Stimulated activated CD8-positive, alpha-beta memory T cell treated with anti-CD3 and anti-CD28 coated beads, Interleukin-7, amount 100 ng/mL, for 4 hours (primary cell): ENCODE data around the gene ACAD9.
"Not testable (repeated sequence)": the region's sequence is repeated elsewhere in the genome, so short reads cannot be mapped to it uniquely, and the experiment has no call there.

Source experiments
- DNase-seq, 2 donors: peaks; one replicate each; pipeline ENCODE4 v3.0.0-alpha.2; 2020; ENCODE audit warnings: low read depth in 2 of 2

ACAD9 gene

DNA sequence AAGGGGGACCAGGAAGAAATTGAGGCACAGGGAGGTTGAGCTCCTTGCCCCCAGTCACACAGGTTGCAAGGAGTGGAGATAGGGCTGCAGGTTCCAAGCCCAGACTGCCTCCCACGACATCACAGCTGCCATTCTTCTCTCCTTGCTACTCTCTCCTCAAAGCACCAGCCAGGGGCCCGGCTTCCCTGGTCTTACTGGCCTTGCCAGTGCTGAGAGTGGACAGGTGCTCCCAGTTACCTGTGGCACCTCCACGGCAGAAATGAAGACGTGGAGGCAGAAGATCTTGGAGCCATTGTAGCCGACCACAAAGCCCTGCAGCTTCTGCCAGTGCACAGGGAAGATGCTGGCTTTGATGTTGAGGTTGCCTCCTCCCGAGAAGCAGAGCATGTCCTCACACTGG, 17.9 kb upstream of the ACAD9 start:
- no peak for DNase-seq

DNA sequence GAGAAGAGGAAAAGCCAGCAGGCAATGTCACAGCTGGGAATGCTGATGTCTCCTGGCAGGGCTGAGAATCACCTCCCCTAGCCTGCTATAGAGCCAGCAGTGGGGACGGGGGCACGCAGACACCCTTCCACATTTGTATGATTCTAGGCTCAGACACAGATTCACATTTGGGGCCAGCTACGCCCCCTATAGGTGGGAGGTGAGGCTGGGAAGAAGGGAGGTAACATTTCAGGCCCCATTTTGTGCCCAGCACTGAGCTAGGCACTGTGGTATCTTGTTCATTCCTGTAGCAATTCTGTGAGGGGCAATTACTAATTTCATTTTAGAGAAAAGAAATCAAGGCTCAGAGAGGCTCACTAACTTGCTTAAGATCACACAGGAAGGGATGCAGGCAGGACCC, 15.9 kb upstream of the ACAD9 start:
- no peak for DNase-seq

DNA sequence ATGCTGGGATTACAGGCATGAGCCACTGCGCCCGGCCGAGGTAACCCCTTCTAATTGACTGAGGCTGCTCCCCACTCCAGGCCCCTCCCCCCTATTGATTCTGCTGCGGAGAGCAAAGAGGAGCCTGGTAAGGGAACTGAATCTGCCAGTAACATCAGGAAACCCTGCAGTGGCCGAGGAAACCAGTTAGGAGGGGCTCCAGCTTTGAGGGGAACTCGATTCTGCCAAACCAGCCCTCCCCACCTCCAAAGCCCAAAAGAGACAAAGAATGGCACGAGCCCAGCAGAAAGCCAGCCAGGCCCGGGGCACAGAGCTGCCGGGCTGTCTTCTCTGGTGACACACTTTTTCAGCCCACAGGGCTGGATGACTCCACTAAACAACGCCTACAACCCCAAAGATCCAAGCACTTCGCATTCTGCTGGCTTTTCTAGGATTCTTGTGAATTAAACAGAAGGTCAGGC, 15.0 kb upstream of the ACAD9 start:
- no peak for DNase-seq

DNA sequence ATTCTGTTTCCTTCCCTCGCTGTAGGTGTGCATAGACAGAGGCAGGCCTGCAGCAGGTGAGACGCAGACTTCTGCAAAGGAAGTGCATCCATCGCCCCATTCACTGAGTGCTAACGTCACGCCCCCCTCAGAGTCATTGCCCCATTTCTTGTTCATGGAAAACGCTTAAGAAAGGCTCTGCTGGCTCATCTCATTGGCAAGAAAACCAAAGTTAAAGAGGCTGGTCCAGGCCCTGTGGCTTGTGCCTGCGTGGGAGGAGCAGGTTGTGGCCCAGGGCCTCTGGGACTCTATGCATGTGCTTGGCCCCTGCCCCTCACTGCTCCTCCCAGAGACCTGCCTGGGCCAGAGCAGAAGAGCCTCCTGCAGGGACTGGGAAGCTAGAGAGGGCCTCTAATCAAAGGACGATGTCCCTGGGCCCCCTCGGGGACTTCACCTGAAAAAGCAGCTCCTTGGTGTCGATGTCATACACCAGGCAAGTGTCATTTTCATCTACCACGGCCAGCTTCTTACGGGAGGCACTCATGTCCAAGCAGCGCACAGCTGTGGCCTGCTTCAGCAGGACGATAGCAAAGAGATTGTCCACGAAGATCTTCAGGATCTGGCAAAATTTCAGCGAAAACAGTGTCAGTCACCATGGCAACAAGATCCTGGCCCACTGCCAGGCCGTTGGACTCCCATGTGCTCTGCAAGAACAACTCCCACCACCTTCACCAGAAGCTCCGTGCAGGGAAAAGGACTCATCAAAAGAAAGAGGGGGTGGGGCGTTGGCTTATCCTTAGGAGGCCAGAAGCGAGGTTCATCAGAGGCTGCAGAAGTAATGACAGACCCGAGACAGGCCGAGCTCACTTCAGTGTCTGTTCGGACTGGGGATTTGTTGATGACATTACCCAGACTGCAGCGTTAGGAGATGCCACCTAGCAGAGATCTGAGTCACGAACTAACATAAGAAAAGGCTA, 14.3 kb upstream of the ACAD9 start:
- DNase-seq: not testable (repeated sequence)

DNA sequence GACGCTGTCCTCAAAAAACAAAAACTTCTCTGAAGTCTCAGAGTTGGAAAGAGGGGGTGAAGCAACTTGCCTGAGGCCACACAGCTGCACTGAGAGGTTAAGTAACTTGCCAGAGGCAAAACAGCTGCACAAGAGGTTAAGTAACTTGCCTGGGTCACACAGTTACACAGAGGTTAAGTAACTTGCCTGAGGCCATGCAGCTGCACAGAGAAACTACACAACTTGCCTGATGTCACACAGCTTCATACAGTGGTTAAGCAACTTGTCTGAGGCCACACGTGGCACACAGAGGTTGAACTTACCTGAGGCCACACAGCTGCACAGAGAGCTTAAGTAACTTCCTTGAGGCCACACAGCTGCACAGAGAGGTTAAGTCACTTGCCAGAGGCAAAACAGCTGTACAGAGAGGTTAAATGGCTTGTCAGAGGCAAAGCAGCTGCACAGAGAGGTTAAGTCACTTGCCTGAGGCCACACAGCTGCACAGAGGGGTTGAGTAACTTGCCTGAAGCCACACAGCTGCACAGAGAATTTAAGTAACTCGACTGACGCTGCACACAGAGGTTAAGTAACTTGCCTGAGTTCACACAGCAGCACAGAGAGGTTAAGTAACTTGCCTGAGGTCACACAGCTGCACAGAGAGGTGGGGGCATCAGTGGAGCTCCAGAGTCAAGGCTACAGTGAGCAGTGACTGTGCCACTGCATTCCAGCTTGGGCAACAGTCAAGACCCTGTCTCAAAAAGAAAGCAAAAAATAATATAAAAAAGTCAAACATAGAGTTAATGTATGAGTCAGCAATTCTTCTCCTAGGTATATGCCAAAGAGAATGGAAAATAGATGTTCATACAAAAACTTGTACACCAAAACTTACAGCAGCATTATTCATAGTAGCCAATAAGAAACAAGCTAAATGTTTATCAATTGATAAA, 12.0 kb upstream of the ACAD9 start:
- no peak for DNase-seq

DNA sequence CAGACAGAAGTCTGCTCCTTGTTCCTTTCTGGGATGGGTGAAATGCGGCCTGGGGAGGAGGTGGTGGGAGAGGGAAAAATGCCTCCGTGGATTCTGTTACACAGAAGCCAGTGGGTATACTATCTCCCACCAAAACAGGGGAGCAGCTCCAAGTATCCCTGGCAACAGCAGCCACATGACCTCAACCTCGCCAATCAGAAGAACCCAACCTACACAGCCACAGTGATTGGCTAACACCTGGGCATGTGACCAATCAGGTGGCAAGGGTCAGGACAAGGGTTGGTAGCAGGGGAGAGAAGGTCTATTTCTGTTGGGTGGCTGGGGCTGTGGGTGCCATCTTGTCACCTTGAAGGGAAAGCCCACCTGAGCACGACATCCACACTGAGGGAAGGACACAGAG, 9.1 kb upstream of the ACAD9 start:
- no peak for DNase-seq

DNA sequence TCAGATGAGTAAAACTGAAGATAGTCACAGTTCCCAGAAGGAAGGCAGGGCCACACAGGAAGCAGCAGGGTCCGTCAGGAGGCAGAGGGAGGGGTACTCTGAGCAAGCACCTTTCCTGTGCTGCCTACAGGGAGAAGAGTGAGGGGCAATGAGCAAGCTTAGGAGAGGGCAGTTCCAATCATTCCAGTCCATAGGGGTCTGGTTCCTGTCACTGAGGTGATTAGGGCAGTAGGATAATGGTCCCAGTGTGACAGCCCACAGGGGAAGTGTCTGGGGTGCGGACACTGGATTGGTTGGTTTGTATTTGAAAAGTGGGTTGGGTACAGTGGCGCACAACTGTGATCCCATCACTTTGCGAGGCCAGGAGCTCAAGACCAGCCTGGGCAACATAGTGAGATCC, 7.1 kb upstream of the ACAD9 start:
- no peak for DNase-seq

DNA sequence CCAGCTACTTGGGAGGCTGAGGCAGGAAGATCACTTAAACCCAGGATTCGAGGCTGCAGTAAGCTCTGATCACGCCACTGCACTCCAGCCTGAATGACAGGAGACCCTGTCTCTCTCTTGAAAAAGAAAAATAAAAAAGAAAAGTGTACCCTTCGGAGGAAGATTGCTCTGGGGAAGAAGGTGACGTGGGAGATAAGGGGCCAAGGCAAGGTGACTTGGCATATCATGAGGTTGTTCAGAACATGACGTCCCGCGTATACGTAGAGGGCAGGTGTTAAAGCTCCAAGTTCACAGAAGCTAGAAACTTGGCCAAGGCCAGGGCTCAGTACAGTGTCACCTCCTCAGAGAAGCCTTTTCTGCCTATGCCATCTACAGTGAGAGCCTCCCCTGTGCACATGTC, 6.7 kb upstream of the ACAD9 start:
- DNase-seq: no peak

DNA sequence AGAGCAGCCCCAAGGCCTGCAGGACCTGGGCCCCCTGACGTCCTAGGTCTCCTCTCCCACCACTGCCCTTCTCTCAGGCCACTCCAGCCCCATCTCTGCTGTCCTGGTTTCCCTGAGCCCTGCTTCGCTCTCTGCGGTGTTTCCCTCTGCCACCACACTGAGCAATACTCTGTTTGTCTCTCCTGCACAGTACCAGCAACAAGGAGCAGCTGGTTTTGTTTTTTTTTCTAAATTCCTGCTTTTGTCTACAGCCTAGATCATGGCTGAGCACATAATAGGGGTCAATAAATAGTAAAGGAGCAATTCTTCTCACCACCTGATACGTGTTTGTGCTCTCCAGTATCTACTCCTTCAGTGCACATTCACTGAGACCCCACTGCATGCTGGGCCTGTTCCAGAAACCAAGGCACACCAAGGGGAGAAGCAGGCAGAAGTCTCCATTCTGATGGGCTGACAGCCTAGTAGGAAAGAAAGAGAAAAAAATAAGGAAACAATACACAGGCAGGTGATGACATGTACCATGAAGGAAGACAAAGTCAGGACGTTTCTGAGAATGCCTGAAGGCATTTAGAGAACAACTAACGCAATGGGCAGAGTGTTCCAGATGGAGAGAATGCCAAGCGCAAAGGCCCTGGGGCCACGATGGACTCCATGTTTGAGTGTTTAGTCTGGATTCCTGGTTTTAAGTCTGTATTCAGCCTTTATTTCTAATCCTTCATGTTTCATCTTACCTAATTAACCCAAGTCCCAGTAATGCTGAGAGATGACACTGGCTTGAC, 6.0 kb upstream of the ACAD9 start:
- no peak for DNase-seq

DNA sequence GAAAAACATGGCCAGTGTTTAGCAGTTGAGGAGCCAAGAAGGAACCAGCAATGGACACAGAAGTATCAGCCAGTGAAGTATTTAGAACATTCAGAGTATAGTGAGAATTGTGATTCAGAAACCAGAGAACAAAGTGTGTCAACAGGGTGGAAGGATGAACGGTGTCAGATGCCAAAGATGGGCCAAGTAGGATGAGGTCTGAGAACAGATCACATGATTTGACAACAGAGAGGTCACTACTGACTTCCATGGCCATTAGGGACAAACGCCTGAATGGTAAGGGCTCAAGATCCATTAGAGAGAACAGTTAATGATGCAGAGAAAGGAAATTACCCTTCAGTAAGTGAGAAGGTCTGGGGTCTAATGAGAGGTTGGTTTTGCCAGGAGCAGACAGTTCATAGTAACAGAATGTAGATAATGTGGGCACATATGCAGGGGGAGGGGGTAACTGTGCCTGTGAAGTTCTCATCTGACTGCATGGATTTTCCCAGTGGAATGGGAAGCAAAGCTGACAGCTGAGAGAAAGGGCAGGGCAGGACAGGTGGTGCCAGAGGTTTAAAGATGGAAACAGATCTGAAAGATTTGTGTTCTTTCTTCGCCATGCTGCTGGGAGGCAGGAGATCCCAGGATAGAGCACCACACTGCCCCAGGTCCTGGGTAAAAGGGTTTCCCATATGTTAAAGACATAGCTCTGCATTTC, 4.8 kb upstream of the ACAD9 start:
- no peak for DNase-seq

DNA sequence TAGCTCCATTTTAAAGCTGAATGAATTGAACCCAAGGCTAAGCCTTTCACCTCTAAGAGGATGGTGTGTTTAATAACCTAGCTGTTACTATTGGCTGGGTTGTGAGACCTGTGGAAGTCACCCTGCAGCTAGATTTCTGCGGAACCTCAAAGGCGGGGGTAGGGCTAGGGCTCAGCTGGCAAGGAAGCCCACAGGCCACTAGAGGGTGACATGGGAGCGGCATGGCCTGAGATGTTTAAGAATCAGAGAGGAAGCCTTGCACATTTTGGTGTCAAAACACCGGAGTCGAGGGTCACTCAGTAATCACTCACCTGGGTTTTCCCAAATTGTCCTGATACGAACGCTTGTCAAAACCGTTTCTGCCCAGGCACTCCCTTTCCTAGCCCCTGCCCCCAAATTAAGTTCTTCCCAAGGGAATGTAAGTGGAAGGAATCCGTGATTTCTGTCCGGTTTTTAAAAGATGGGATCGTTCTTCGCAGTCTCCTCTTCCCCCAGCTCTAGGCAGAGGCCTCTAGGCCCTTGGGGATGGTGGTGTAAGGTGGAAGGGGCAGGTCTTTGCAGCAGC, 3.8 kb upstream of the ACAD9 start:
- DNase-seq: peak; percentile 39 to 50

DNA sequence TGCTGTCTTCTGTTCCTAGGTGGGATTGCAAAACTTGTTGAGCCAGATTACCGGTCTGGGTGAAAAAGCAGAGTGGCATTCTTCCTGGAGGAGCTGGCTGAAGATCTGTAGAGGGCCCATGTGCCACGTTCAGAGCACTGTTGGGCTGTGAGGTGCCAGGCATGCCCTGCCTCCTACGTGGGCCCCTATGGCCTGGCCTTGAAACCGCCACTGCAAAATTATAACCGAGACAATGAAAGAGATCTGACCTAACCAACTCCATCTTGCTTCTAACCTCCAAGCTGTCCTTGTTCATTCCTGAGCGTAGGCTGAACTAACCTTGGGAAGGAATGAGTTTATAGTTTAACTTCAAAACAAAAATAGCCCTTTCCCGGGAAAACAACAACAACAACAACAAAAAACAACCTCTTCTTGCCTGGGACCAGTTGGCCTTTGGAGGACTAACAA, 1.4 kb upstream of the ACAD9 start:
- no peak for DNase-seq

DNA sequence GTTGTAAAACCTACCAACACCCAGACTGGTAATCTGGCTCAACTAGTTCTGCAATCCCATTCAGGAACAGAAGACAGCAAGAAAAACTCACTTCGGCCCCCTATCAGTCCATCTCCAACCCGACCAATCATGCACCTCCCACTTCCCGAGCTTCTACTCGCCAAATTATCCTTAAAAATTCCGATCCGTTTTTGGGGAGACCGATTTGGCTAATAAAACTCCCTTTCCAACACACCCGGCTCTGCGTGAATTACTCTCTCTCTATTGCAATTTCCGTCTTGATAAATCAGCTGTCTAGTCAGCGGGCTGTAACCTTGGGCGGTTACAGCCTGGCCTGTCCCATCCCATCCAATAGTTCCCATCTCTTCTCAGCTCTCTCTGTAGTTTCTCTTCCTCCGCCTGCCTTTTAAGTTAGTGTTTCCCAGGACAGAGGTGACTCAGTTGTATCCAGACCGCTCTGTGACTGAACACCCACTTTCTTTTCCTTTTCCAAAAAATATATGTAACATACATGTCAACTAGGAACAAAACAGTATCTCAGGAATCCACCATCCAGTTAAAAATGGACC, 780 bp upstream of the ACAD9 start:
- no peak for DNase-seq

DNA sequence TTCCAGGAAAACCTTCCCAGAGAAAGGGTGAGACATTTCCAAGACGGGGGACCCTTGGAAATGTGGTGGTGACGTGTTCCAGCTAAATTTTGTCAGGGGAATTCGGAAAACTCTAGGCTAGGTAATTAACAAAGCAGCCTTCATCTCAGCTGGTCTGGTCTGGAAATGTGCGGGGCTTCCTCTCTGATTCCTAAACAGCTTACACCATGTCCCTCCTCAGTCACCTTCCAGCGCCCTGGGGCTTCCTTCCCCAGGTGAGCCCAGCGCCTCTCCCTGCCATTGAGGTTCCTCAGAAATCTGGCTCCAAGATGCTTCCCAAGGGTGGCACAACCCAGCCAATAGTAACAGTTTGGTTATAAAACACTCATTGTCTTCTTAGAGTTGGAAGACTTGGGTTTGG, 571 bp downstream of the ACAD9 start:
- no peak for DNase-seq

DNA sequence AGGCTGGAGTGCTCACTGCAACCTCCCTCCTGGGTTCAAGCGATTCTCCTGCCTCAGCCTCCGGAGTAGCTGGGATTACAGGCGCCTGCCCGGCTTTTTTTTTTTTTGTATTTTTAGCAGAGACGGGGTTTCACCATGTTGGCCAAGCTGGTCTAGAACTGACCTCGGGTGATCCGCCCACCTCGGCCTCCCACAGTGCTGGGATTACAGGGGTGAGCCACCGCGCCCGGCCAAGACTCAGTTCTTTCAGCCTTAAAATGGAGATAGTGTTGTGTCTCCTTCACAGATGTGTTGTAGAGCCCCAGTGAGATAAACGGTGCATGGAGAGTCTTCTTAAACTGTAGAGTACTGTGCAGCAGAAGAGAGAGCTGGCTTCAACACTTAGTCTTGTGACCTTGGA, 1.0 kb downstream of the ACAD9 start:
- not testable (repeated sequence) for DNase-seq

DNA sequence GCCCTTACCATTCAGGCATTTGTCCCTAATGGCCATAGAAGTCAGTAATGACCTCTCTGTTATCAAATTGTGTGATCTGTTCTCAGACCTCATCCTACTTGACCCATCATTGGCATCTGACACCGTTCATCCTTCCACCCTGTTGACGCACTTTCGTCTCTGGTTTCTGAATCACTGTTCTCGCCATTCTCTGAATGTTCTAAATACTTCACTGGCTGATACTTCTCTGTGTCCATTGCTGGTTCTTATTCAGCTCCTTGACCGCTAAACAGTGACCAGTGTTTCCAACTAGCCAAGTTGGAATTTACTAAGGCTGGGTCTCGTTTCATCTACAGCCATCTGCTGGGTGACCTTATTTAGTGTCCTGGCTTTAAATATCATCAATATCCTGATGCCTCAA, 2.2 kb downstream of the ACAD9 start:
- DNase-seq: no peak

DNA sequence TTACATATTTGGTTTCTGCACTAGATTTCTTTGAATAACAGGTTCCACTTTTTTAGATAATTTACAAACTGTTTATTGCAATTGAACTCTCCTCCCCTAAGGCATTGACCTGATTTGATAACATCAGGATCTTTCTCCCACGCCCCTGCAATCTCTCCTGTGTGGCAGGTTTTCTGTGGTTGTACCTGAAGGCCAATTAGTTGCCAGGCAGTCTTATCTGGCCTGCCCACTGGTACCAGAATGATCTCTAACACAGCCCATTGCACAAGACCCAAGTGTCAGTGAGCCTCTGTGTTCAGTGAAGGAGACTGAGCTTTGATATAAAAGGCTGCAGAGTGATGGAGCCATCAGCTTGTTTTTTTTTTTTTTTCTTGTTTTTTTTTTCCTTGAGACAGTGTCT, 3.3 kb downstream of the ACAD9 start:
- DNase-seq: no peak

DNA sequence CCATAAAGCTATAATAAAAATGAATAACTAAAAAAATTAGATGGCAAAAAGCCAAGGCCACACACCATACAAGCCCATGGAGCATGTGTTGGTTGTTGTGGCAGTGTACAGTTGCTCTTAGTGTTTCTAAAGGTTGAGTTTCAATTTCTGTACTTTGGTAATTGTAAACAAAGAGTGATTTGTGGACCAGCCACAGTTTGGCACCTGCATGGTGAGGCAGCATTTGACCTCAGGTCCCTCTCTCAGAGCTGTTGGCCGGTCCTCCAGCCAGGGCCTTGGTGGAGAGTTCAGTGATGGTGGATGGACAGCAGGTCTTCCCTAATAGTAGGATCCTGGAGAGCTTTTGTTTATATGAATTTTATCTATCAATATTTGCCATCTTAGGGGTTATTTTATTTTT, 5.6 kb downstream of the ACAD9 start:
- DNase-seq: no peak

DNA sequence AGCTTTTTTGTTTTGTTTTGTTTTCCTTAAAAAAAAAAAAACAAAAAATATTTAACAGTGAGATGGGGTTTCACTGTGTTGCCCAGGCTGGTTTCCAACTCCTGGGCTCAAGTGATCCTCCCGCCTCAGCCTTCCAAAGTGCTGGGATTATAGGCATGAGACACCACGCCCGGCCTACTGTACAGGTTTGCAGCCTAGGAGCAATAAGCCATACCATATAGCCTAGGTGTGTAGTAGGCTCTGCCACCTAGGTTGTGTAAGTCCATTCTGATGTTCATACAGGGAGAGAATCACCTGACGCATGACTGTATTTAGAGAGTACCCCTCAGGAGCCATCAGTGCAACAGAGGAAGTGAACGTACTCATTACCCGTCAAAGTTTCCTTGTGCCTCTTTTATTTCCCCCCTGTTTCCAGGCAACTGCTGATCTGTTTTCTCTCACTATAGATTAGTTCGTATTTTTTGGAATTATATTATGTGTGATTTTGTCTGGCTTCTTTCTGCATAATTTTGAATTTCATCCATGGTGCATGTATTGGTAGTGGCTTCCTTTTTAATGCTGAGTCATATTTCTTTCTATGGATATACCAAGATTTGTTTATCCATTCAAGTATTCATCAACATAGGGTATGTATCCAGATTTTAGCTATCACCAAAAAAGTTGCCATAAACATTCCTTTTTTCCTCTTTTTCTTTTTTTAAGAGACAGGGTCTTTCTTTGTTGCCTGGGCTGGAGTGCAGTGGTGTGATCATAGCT, 9.9 kb downstream of the ACAD9 start:
- no peak for DNase-seq
